NCI-H2107 (cell line): ENCODE measurements around the gene LAGE3.

Experiments used
- DNase-seq: peaks from one replicate; lab custom pipeline; 2025; lab: John Stamatoyannopoulos, UW

Gene LAGE3

DNA sequence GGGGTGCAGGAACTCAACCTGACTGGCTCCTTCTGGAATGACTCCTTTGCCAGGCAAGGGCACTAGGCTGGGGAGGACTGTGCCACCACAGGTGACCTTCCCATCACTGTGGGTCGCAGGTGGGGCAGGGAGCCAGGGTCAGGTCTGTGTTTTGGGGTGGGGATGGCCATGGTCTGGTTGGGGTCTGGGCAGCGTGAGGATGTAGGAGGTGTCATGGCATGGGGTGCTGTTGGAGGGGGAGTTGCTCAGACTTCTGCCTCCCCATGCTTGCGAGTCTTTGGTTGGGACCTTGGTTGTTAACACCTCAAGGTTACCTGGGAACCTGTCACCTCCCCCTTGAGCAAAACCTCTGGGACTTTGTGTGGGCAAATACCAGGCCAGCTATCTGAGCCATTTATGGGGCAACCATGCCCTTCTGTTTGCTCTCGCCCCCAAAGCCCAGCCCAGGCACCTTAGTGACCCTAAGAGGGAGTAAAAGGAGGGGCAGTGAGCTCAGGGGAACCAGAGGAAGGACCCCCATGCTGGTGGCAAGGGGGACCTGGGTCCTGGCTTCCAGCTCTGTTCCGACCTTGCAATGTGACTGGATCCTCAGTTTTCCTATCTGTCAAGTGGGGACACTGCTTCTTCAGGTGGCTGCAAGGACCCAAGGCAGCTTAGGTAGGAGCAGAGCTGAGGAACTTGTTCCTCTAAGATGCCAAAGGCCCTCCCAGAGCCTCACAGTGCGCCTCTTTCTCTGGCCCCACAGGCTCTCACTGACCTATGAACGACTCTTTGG is 44.5 kb downstream of the LAGE3 start:
- DNase-seq: no peak

DNA sequence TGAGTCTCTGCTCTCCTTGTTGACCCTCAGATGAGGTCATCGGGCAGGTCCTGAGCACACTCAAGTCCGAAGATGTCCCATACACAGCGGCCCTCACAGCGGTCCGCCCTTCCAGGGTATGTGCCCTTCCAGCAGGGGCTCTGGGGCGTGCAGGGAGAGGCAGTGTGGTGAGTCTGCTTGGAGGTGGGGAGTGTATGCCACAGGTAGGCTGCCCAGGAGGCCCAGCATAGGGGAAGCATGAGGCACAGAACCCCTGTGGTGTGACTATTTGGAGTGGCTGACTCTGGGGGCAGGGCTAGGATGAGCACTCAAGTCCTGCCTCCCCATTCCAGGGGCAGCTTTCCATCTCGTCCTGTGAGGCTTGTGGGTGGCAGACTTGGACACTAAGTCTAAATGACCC is 45.5 kb downstream of the LAGE3 start:
- no peak for DNase-seq

DNA sequence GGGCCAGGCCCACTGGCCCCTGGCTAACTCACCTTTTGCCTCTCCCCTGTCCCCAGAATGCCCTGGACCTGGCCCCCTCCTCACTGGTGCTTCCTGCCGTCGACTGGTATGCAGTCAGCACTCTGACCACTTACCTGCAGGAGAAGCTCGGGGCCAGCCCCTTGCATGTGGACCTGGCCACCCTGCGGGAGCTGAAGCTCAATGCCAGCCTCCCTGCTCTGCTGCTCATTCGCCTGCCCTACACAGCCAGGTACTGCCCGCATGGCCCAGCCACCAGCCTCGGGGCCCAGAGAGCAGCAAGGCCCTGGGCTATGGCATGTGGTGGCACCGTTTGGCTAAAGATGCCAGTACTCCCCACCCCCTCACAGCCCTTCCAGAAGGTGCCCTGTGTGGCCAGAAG is 46.9 kb downstream of the LAGE3 start:
- no peak for DNase-seq

DNA sequence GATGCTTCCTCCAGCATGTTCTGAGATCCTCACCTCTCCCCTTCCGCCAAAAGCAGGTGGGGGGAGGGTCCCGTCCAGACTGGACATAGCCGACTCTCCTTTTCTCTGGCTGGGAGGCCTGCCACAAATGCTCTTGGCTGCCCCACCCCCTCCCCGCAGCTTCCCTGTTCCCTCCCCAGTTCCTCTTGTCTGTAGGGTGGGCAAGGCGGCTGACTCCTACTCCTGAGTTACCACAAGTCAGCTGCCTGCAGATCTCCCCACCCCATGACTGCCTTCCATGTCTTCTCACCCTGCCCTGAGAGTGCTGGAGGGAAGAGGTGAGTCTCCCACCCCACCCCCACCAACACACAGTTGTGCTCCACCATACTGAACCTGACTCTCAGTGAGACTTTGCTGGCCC is 47.7 kb downstream of the LAGE3 start:
- no peak for DNase-seq

DNA sequence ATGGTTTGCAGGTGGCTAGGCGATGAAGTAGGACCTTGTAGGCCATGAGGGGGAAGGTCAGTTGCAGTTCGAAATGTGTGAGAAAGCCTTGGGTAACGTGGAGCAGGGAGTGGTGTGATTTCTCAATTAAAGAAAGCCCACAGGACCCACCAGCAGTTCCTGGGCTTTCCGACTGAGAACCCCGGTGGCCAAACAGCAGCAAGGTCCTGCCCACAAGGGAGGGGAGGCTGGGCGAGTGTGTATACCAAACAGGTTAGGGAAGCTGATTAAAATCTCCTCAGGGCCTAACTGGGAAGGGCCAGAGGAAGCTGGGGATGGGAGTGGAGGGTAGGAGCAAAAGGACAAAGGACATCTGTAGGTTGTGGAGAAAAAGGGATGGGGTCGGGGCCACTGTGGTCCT is 48.2 kb downstream of the LAGE3 start:
- no peak for DNase-seq

DNA sequence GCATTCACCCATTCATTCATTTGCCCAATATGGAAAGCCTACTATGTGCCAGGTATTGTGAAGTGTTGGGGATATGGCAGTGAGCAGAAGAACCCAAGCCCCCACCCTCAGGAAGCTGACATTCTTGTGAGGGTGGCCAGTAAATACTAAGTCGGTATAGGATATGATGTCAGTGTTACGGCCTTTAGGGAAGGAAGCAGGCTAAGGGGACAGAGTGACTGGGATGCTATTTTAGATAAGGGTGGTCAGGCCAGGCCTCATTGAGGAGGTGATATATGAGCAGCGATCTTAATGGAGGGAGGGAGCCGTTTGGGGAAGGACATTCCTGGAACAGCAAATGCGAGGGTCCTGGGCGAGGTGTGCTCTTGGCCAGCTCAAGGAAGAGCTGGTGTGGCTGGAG is 48.6 kb downstream of the LAGE3 start:
- DNase-seq: no peak

DNA sequence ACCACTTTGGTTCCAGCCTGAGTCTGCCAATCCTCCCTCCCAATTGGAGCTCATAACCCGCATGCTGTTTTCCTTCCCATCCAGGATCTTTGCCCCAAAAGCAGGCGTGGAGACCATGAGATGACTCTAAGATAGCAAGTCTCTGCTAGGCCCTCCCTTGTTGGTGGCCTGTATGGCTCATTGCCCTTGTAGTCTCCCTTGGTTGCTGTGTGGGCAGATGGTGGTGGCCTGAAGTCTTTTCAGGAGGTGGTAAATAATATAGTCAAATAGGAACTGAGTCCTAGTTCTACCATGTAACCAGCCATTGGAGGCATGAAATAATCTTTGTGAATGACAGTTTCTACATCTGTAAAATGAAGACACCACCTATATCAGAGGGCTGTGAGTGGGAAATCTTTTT is 49.4 kb downstream of the LAGE3 start:
- DNase-seq: no peak

DNA sequence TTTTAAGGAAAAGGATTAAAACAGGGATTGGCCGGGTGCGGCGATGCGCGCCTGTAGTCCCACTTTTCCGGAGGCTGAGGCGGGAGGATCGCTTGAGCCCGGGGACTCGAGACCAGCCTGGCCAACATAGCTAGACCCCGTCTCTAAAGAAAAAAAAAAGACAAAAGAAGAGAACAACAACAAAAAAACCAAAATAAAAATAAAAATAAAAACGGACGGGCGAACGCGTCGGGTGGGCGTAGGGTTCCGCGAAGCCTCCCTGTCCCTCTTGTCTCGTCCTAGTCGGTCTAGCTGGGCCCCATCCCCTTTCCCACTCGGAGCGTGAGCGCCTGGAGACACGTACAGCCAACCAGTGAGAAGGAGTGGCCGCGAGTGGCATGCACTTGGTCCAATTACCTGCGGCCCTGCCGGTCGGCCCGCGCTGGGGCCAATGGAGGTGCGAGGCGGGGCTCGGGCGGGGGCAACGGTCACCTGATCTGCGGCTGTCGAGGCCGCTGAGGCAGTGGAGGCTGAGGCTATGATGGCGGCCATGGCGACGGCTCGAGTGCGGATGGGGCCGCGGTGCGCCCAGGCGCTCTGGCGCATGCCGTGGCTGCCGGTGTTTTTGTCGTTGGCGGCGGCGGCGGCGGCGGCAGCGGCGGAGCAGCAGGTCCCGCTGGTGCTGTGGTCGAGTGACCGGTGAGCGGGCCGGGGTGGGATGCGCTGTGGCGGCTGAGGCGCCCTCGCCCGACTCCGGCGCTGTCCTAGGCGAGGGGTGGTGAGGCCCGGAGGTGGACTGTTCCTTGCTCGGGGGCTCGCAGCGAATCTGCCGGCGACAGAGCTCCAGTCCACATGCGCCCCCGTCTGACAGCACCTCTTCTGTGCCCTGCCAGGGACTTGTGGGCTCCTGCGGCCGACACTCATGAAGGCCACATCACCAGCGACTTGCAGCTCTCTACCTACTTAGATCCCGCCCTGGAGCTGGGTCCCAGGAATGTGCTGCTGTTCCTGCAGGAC is 50.6 kb downstream of the LAGE3 start, which contains the start of gene ATP6AP1:
ATP6AP1 (plus strand) TSS at position 502 of the 996 bp plus-strand sequence; CDS start at position 518, 16 bp downstream.
- DNase-seq: peak; percentile 93
